Astrocyte (in vitro differentiated cells and primary cell): ENCODE results near the gene MORN5. TPM values are rescaled to one million over a fixed set of nuclear protein-coding genes. Genes with fewer than 3 reads are reported as not detected.

Experiments
- DNase-seq: peaks from one replicate; pipeline ENCODE4 v3.0.0-alpha.2; 2010; ENCODE audit warnings: low read depth
- FAIRE-seq: peaks from 2 replicates; lab custom pipeline; 2011; peaks lifted over from hg19 to GRCh38; lab: Jason Lieb, UNC
- H2AFZ ChIP-seq: 2 replicates; pipeline ENCODE4 v1.6.0; 2012; ENCODE audit warnings: low read depth, low read length, inconsistent platforms
- H3K27ac ChIP-seq: 2 replicates; pipeline ENCODE4 v1.5.1; 2011; ENCODE audit warnings: low read depth, low read length, inconsistent platforms
- H3K27me3 ChIP-seq: 2 replicates; pipeline ENCODE4 v1.6.0; 2011; ENCODE audit warnings: low read length, inconsistent platforms; ENCODE audit not compliant: insufficient read depth
- H3K36me3 ChIP-seq: 2 replicates; pipeline ENCODE4 v1.5.1; 2011; ENCODE audit warnings: low read length, inconsistent platforms; ENCODE audit not compliant: insufficient read depth
- H3K4me1 ChIP-seq: 2 replicates; pipeline ENCODE4 v1.5.1; 2011; ENCODE audit warnings: low read length, inconsistent platforms; ENCODE audit not compliant: insufficient read depth
- H3K4me2 ChIP-seq: 2 replicates; pipeline ENCODE4 v1.6.0; 2012; ENCODE audit warnings: low read length, inconsistent platforms
- H3K4me3 ChIP-seq: 2 replicates; pipeline ENCODE4 v1.5.1; 2011; ENCODE audit warnings: low read depth, mild to moderate bottlenecking, low read length, inconsistent platforms; ENCODE audit not compliant: insufficient read depth
- H3K79me2 ChIP-seq: 2 replicates; pipeline ENCODE4 v1.6.0; 2012; ENCODE audit warnings: mild to moderate bottlenecking, low read length, inconsistent platforms; ENCODE audit not compliant: insufficient read depth
- H3K9ac ChIP-seq: 2 replicates; pipeline ENCODE4 v1.6.0; 2012; ENCODE audit warnings: mild to moderate bottlenecking, low read length, inconsistent platforms
- H3K9me3 ChIP-seq: 2 replicates; pipeline ENCODE4 v1.5.1; 2012; ENCODE audit warnings: low read depth, mild to moderate bottlenecking, low read length, inconsistent platforms; ENCODE audit not compliant: insufficient read depth
- H4K20me1 ChIP-seq: 2 replicates; pipeline ENCODE4 v1.6.0; 2012; ENCODE audit warnings: low read length, inconsistent platforms; ENCODE audit not compliant: insufficient read depth
- H3K27ac Mint-ChIP-seq: one replicate; pipeline ENCODE4 v1.8.0; 2021; ENCODE audit warnings: mild to moderate bottlenecking, mixed read lengths; ENCODE audit not compliant: unreplicated experiment
- H3K27me3 Mint-ChIP-seq: one replicate; pipeline ENCODE4 v1.8.0; 2021; ENCODE audit warnings: low read depth, mixed read lengths; ENCODE audit not compliant: unreplicated experiment
- H3K36me3 Mint-ChIP-seq: one replicate; pipeline ENCODE4 v1.8.0; 2021; ENCODE audit warnings: low read depth, mixed read lengths; ENCODE audit not compliant: unreplicated experiment
- H3K4me1 Mint-ChIP-seq: one replicate; pipeline ENCODE4 v1.8.0; 2021; ENCODE audit warnings: low read depth, mixed read lengths; ENCODE audit not compliant: unreplicated experiment
- H3K4me3 Mint-ChIP-seq: one replicate; pipeline ENCODE4 v1.8.0; 2021; ENCODE audit warnings: mild to moderate bottlenecking, moderate library complexity, mixed read lengths; ENCODE audit not compliant: unreplicated experiment
- H3K9me3 Mint-ChIP-seq: one replicate; pipeline ENCODE4 v1.8.0; 2021; ENCODE audit warnings: mild to moderate bottlenecking, mixed read lengths; ENCODE audit not compliant: unreplicated experiment
- EZH2 ChIP-seq: IDR thresholded peaks from 2 replicates; pipeline ENCODE4 v1.6.1; 2012; ENCODE audit warnings: mild to moderate bottlenecking, low read length, inconsistent platforms; ENCODE audit not compliant: insufficient read depth
- total RNA-seq: library from RNA; stranded (reverse); gene quantifications from 2 replicates; pipeline ENCODE4 v1.2.1, GENCODE V29; 2021
- TF ChIP-seq, protein P1 (sequence below): IDR thresholded peaks from 2 replicates; pipeline ENCODE4 v1.5.1; 2011; ENCODE audit warnings: low read depth, mild to moderate bottlenecking, inconsistent platforms, low read length, moderate library complexity; ENCODE audit not compliant: insufficient read depth

MORN5 gene
- total RNA-seq, 1 donor from 2014 or later, result not detected

DNA sequence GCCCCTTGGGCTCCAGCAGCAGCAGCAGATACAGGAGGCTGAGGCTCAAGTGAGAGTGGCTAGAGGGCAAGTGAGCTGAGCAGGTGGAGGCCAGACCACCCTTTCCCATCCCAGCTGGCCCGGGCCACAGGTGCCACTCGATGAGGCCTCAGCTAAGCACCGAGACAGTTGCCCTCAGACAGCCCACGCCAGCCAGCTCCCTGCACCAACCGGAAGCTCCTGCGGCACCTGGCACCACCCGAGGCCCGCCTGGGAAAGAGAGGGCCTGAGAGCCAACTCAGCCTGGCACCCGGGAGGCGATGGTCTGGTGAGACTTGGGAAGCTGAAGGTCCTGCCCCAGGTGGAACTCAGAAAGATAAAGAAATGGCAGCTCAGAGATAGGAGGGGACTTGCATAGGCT, 38.3 kb upstream of the MORN5 start:
- no peak overlapping the region for H3K27ac Mint-ChIP-seq
- no peaks in the 10 kb centered on the region for H3K9me3 ChIP-seq
- no peaks in the 10 kb centered on the region for H3K36me3 ChIP-seq
- no peak overlapping the region for H3K9ac ChIP-seq
- H3K36me3 Mint-ChIP-seq, result no peaks in the 10 kb centered on the region
- H3K4me1 Mint-ChIP-seq, result peaks cover 8% of the 10 kb centered on the region
- no peaks in the 10 kb centered on the region for H3K79me2 ChIP-seq
- FAIRE-seq, result no peak
- peaks cover 33% of the 10 kb centered on the region for H3K27me3 Mint-ChIP-seq
- no peak overlapping the region for H3K27ac ChIP-seq
- H3K9me3 Mint-ChIP-seq, result no peaks in the 10 kb centered on the region
- H3K4me3 Mint-ChIP-seq, result no peak overlapping the region
- no peak for DNase-seq
- peaks cover 3% of the 10 kb centered on the region for H3K27me3 ChIP-seq
- peaks cover 12% of the 10 kb centered on the region for H3K4me1 ChIP-seq
- TF ChIP-seq, protein P1, sequence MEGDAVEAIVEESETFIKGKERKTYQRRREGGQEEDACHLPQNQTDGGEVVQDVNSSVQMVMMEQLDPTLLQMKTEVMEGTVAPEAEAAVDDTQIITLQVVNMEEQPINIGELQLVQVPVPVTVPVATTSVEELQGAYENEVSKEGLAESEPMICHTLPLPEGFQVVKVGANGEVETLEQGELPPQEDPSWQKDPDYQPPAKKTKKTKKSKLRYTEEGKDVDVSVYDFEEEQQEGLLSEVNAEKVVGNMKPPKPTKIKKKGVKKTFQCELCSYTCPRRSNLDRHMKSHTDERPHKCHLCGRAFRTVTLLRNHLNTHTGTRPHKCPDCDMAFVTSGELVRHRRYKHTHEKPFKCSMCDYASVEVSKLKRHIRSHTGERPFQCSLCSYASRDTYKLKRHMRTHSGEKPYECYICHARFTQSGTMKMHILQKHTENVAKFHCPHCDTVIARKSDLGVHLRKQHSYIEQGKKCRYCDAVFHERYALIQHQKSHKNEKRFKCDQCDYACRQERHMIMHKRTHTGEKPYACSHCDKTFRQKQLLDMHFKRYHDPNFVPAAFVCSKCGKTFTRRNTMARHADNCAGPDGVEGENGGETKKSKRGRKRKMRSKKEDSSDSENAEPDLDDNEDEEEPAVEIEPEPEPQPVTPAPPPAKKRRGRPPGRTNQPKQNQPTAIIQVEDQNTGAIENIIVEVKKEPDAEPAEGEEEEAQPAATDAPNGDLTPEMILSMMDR, result no peak
- no peak for TF ChIP-seq EZH2
- H3K4me2 ChIP-seq, result no peak overlapping the region
- no peak overlapping the region for H2AFZ ChIP-seq
- no peaks in the 10 kb centered on the region for H4K20me1 ChIP-seq
- H3K4me3 ChIP-seq, result no peak overlapping the region

DNA sequence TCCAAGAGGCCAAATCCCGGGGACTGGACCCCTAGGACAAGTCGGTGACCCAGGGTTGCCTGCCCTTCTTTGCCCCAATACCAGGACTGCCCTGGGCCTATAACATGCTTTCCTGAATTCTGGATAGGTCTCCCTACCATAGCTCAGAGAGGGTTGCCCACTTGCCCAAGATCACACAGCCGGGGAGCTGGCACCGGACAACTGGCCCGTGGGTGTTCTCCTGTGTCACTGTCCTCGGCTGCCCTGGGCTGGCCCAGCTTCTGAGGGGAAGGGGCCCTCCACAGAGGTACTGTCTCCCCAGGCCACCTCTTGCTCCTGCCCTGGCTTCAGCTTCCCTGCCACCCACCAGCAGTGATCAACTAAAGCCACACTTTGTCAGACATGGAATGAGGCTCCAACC, 37.8 kb upstream of the MORN5 start:
- Mint-ChIP-seq H3K9me3 (no peaks in the 10 kb centered on the region), H3K27me3 (peaks cover 32% of the 10 kb centered on the region), H3K4me1 (peaks cover 10% of the 10 kb centered on the region), H3K36me3 (no peaks in the 10 kb centered on the region), H3K27ac (no peak overlapping the region), H3K4me3 (no peak overlapping the region)
- H3K4me3 ChIP-seq, result no peak overlapping the region
- no peak overlapping the region for H3K4me2 ChIP-seq
- H3K27ac ChIP-seq, result no peak overlapping the region
- FAIRE-seq (no peak), DNase-seq (no peak)
- H3K36me3 ChIP-seq, result no peaks in the 10 kb centered on the region
- no peaks in the 10 kb centered on the region for H3K9me3 ChIP-seq
- peaks cover 3% of the 10 kb centered on the region for H3K27me3 ChIP-seq
- H4K20me1 ChIP-seq, result no peaks in the 10 kb centered on the region
- H3K9ac ChIP-seq, result no peak overlapping the region
- peaks cover 17% of the 10 kb centered on the region for H3K4me1 ChIP-seq
- TF ChIP-seq, protein P1, result no peak
- no peak for TF ChIP-seq EZH2
- H3K79me2 ChIP-seq, result no peaks in the 10 kb centered on the region
- no peak overlapping the region for H2AFZ ChIP-seq

DNA sequence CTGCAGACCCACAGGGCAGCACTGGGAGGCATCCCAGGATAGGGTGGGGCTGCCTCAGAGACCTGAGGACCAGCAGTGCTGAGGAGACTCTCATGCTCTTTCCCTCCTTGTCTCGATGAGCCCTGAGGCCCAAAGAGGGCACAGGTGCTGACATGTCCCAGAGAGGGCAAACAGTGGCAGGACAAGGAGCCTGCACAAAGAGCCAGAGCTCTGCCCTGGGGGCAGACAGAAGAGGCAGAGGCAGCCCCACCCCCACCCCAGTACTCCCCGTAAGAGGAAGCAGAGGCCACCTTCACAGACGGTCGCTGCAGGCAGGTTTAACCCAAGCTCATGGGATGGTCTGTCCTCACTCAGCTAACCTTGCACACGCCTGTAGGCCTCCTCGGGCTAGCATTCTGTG, 37.2 kb upstream of the MORN5 start:
- no peak overlapping the region for H2AFZ ChIP-seq

More for the DNA sequence above, 37.2 kb upstream of the MORN5 start:
- Histone ChIP-seq H3K27ac (no peak overlapping the region), H3K36me3 (no peaks in the 10 kb centered on the region), H3K9me3 (no peaks in the 10 kb centered on the region), H3K9ac (no peak overlapping the region), H3K4me1 (peaks cover 18% of the 10 kb centered on the region), H3K27me3 (peaks cover 3% of the 10 kb centered on the region), H4K20me1 (no peaks in the 10 kb centered on the region), H3K4me2 (no peak overlapping the region), H3K79me2 (no peaks in the 10 kb centered on the region), H3K4me3 (no peak overlapping the region)
- H3K27ac Mint-ChIP-seq, result no peak overlapping the region
- H3K4me1 Mint-ChIP-seq, result peaks cover 10% of the 10 kb centered on the region
- no peak for DNase-seq
- no peak for FAIRE-seq
- no peak overlapping the region for H3K4me3 Mint-ChIP-seq
- TF ChIP-seq, protein P1, result no peak
- TF ChIP-seq EZH2, result no peak
- H3K27me3 Mint-ChIP-seq, result peaks cover 32% of the 10 kb centered on the region
- no peaks in the 10 kb centered on the region for H3K36me3 Mint-ChIP-seq
- H3K9me3 Mint-ChIP-seq, result no peaks in the 10 kb centered on the region
